GM12878 (cell line): Measurements from ENCODE around the gene PDE11A. TPM values are rescaled to one million over a fixed set of nuclear protein-coding genes. Genes with fewer than 3 reads are reported as not detected.

ENCODE experiments used
- ATAC-seq: fragments of 200-7000 bp; cut with Tn5 transposase; 3 replicates; pipeline ENCODE4 v1.9.1; 2020; ENCODE audit warnings: mild to moderate bottlenecking, moderate library complexity
- BruUV-seq: library from RNA; stranded (reverse); fragments of 400-500 nt; replicated peaks from 2 replicates; lab custom pipeline; 2021; lab: Mats Ljungman, UMichigan
- CTCF ChIA-PET: fragments of 300-600 bp; sonication (Branson Sonifier 250); formaldehyde crosslinking; extraction: SDS; loops from one replicate; lab custom pipeline; 2021; ENCODE audit warnings: inconsistent platforms; lab: Yijun Ruan, JAX
- POLR2A ChIA-PET: fragments of 350-600 bp; formaldehyde crosslinking; extraction: SDS; loops from one replicate; lab custom pipeline; 2021; ENCODE audit warnings: inconsistent platforms; lab: Charles Lee
- RAD21 ChIA-PET: fragments of 300-600 bp; sonication (Branson Sonifier 250); formaldehyde crosslinking; loops from one replicate; lab custom pipeline; 2023; ENCODE audit warnings: antibody characterized with exemption; ENCODE audit not compliant: unreplicated experiment; lab: Charles Lee
- SMC1A ChIA-PET: fragments of 300-600 bp; sonication (Branson Sonifier 250); formaldehyde crosslinking; loops from one replicate; lab custom pipeline; 2023; ENCODE audit not compliant: unreplicated experiment, uncharacterized antibody; lab: Charles Lee
- DNase-seq: peaks from one replicate; pipeline ENCODE4 v3.0.0-alpha.2; 2011; ENCODE audit warnings: low read depth, low spot score
- FAIRE-seq: peaks from 3 replicates; lab custom pipeline; 2011; peaks lifted over from hg19 to GRCh38; lab: Jason Lieb, UNC
- H2AFZ ChIP-seq: 2 replicates; pipeline ENCODE4 v1.6.0; 2011; ENCODE audit warnings: low read depth, low read length, control low read depth; ENCODE audit not compliant: control insufficient read depth
- H3K27ac ChIP-seq: 2 replicates; pipeline ENCODE4 v1.5.1; 2011; ENCODE audit warnings: control low read depth; ENCODE audit not compliant: control insufficient read depth, insufficient read depth
- H3K27me3 ChIP-seq, 2 experiments: replicated peaks in 1 of 2; 2 replicates each; pipeline versions ENCODE4 v1.6.0 to v1.6.1; 2011; ENCODE audit warnings: low read length in 1 of 2; ENCODE audit not compliant: control insufficient read depth in 2 of 2, insufficient read depth in 2 of 2
- H3K36me3 ChIP-seq, 2 experiments: 2 replicates each; pipeline ENCODE4 v1.5.1; 2011; ENCODE audit warnings: low read length in 1 of 2; ENCODE audit not compliant: control insufficient read depth in 2 of 2, insufficient read depth in 2 of 2
- H3K4me1 ChIP-seq: 2 replicates; pipeline ENCODE4 v1.6.1; 2011; ENCODE audit warnings: mild to moderate bottlenecking, low read length, moderate library complexity, mixed read lengths; ENCODE audit not compliant: control insufficient read depth, insufficient read depth
- H3K4me2 ChIP-seq: 2 replicates; pipeline ENCODE4 v1.6.0; 2011; ENCODE audit warnings: control low read depth; ENCODE audit not compliant: control insufficient read depth, insufficient read depth
- H3K4me3 ChIP-seq: fragments of 200-600 bp; sonication (generic); 2 replicates; pipeline ENCODE4 v1.5.1; 2016
- H3K79me2 ChIP-seq: 2 replicates; pipeline ENCODE4 v1.6.0; 2011; ENCODE audit warnings: low read length; ENCODE audit not compliant: control insufficient read depth, insufficient read depth
- H3K9ac ChIP-seq: 2 replicates; pipeline ENCODE4 v1.8.0; 2011; ENCODE audit warnings: low read length, control low read depth, mixed read lengths; ENCODE audit not compliant: control insufficient read depth, insufficient read depth
- H3K9me3 ChIP-seq: replicated peaks from 3 replicates; pipeline ENCODE4 v1.5.1; 2011; ENCODE audit warnings: mild to moderate bottlenecking, low read length; ENCODE audit not compliant: control insufficient read depth, insufficient read depth
- H4K20me1 ChIP-seq: 2 replicates; pipeline ENCODE4 v1.6.0; 2011; ENCODE audit not compliant: control insufficient read depth, insufficient read depth
- BACH1 ChIP-seq: fragments of 450-650 bp; IDR thresholded peaks from 2 replicates; pipeline ENCODE4 v1.6.1; 2017; ENCODE audit warnings: mild to moderate bottlenecking, borderline replicate concordance
- DPF2 ChIP-seq: fragments of 450-650 bp; IDR thresholded peaks from 2 replicates; pipeline ENCODE4 v1.6.1; 2017; ENCODE audit warnings: mild to moderate bottlenecking
- E2F4 ChIP-seq: IDR thresholded peaks from 2 replicates; pipeline ENCODE4 v1.6.1; 2012; ENCODE audit warnings: low read depth, low read length, improper control_type of control experiment
- EZH2 ChIP-seq: IDR thresholded peaks from 2 replicates; pipeline ENCODE4 v1.6.1; 2012; ENCODE audit warnings: low read depth, mild to moderate bottlenecking, control low read depth, inconsistent platforms, low read length, borderline replicate concordance; ENCODE audit not compliant: control insufficient read depth
- FOXM1 ChIP-seq: IDR thresholded peaks from 2 replicates; pipeline ENCODE4 v1.6.1; 2012; ENCODE audit warnings: low read depth, mild to moderate bottlenecking, inconsistent platforms, low read length, moderate library complexity
- HCFC1 ChIP-seq: fragments of 150-350 bp; IDR thresholded peaks from 2 replicates; pipeline ENCODE4 v1.6.1; 2014; ENCODE audit warnings: low read length
- KDM1A ChIP-seq: fragments of 200-600 bp; sonication (generic); IDR thresholded peaks from 2 replicates; pipeline ENCODE4 v1.6.1; 2016; ENCODE audit warnings: borderline replicate concordance
- RAD21 ChIP-seq: IDR thresholded peaks from 2 replicates; pipeline ENCODE4 v1.6.1; 2011; ENCODE audit warnings: mild to moderate bottlenecking, low read depth, low read length, moderate library complexity; ENCODE audit not compliant: insufficient read depth
- RAD51 ChIP-seq: fragments of 450-650 bp; IDR thresholded peaks from 2 replicates; pipeline ENCODE4 v1.6.1; 2016; ENCODE audit warnings: moderate library complexity, mild to moderate bottlenecking, inconsistent platforms
- SIN3A ChIP-seq: IDR thresholded peaks from 2 replicates; pipeline ENCODE4 v1.6.1; 2012; ENCODE audit warnings: low read depth, low read length, improper control_type of control experiment
- SPI1 ChIP-seq: IDR thresholded peaks from 2 replicates; pipeline ENCODE4 v1.6.1; 2011; ENCODE audit warnings: low read depth, mild to moderate bottlenecking, low read length, moderate library complexity, borderline replicate concordance; ENCODE audit not compliant: insufficient read depth
- STAT3 ChIP-seq: IDR thresholded peaks from 2 replicates; pipeline ENCODE4 v1.6.1; 2011; ENCODE audit warnings: low read depth, low read length, improper control_type of control experiment
- TAF1 ChIP-seq: IDR thresholded peaks from 2 replicates; pipeline ENCODE4 v1.6.1; 2011; ENCODE audit warnings: mild to moderate bottlenecking, low read depth, low read length, borderline replicate concordance
- ZNF24 ChIP-seq: fragments of 450-650 bp; IDR thresholded peaks from 2 replicates; pipeline ENCODE4 v1.6.1; 2017; ENCODE audit warnings: antibody characterized with exemption, mild to moderate bottlenecking
- in situ Hi-C: fragments of 300-500 bp; cut with MboI; formaldehyde crosslinking; loops from 9 replicates; pipeline ENCODE4 v1.14.3; 2018; ENCODE audit warnings: mixed read lengths
- intact Hi-C: fragments of 100-400 bp; cut with micrococcal nuclease; formaldehyde crosslinking; loops from one replicate; pipeline ENCODE4 v1.14.2; 2022; ENCODE audit not compliant: unreplicated experiment
- polyA plus RNA-seq, 11 experiments: library from polyadenylated mRNA; depleted of rRNA in 4 of 11; unstranded in 6 of 11; stranded (reverse) in 5 of 11; fragments of >200 nt; fragmentation: Nextera tagmentation in 4 of 11; fragmentation: Illumina TruSeq in 1 of 11; extraction: Ambion mirVana in 4 of 11; extraction: Trizol in 1 of 11; gene quantifications; 1 replicate in 1 of 11; 2 replicates in 10 of 11; pipeline versions ENCODE4 v1.2.1 to v1.2.3, GENCODE V29; 2011 to 2016; ENCODE audit warnings: inconsistent platforms in 2 of 11, missing spikeins in 2 of 11, low read depth in 1 of 11
- total RNA-seq, 4 experiments: library from RNA; depleted of rRNA in 3 of 4; stranded (reverse); fragments of >200 nt in 3 of 4; fragmentation: Illumina TruSeq in 1 of 4; extraction: Trizol in 1 of 4; gene quantifications; 2 replicates each; pipeline versions ENCODE4 v1.2.1 to v1.2.3, GENCODE V29; 2013 to 2021

Gene PDE11A
- total and polyA plus RNA-seq, 10 of the 15 experiments (the other 5 are each of a cell fraction or from before 2014, with no cell fraction given), result 0.01 to 0.17 (median 0.06) TPM; not detected in 5

GRCh38 chr2:177694348-177694747 is 378.2 kb downstream of the PDE11A start:
- RAD21 ChIA-PET, result no interaction called here
- no peak overlapping the region for H2AFZ ChIP-seq
- no peaks in the 10 kb centered on the region for H3K79me2 ChIP-seq
- no peak overlapping the region for H3K27ac ChIP-seq
- no TSS peak for BruUV-seq
- H3K36me3 ChIP-seq, result no peaks in the 10 kb centered on the region
- CTCF ChIA-PET, result no interaction called here
- FAIRE-seq (no peak), DNase-seq (no peak), ATAC-seq (no peak)
- intact Hi-C loops, result no loop called here
- no peak overlapping the region for H3K9ac ChIP-seq
- TF ChIP-seq RAD21 (no peak), HCFC1 (no peak), RAD51 (no peak), DPF2 (no peak), FOXM1 (no peak), EZH2 (no peak), STAT3 (no peak), SPI1 (no peak), SIN3A (no peak), KDM1A (no peak), TAF1 (no peak), BACH1 (no peak), ZNF24 (no peak), E2F4 (no peak)
- in situ Hi-C loops, result no loop called here
- SMC1A ChIA-PET, result interaction anchor here (0.6 to 1.2 kb wide), 3 partner anchors 9 to 171 kb away, joined by 3 to 4 read pairs (median 3); no protein-coding TSS in a partner anchor
- no peaks in the 10 kb centered on the region for H4K20me1 ChIP-seq
- no peak overlapping the region for H3K4me2 ChIP-seq
- H3K9me3 ChIP-seq, result no peaks in the 10 kb centered on the region
- no peaks in the 10 kb centered on the region for H3K27me3 ChIP-seq
- H3K4me1 ChIP-seq, result no peaks in the 10 kb centered on the region
- POLR2A ChIA-PET, result no interaction called here
- H3K4me3 ChIP-seq, result no peak overlapping the region
